Ascending aorta (tissue), 2 donors: ENCODE results near the gene TMEM132A. TPM values are rescaled to one million over a fixed set of nuclear protein-coding genes. Genes with fewer than 3 reads are reported as not detected.

Experiments
- DNase-seq, 2 donors: peaks; one replicate each; pipeline ENCODE4 v3.0.0-alpha.2; 2019; ENCODE audit warnings: low spot score in 2 of 2
- H3K27ac ChIP-seq, 2 donors: fragments of 200-600 bp; sonication (generic); one replicate each; pipeline ENCODE4 v1.5.1; 2016 to 2017; ENCODE audit warnings: mild to moderate bottlenecking in 1 of 2
- H3K27me3 ChIP-seq: fragments of 200-600 bp; sonication (generic); one replicate; pipeline ENCODE4 v1.5.1; 2017
- H3K36me3 ChIP-seq, 2 donors: fragments of 200-600 bp; sonication (generic); one replicate each; pipeline ENCODE4 v1.5.1; 2016
- H3K4me1 ChIP-seq, 2 donors: fragments of 200-600 bp; sonication (generic); one replicate each; pipeline ENCODE4 v1.5.1; 2016 to 2017; ENCODE audit warnings: mild to moderate bottlenecking in 1 of 2
- H3K4me3 ChIP-seq, 2 donors: fragments of 200-600 bp; sonication (generic); one replicate each; pipeline ENCODE4 v1.5.1; 2016 to 2017; ENCODE audit warnings: mild to moderate bottlenecking in 1 of 2
- H3K9me3 ChIP-seq, 2 donors: fragments of 200-600 bp; sonication (generic); one replicate each; pipeline ENCODE4 v1.5.1; 2016
- intact Hi-C: fragments of 100-400 bp; cut with DNase I; formaldehyde crosslinking; loops from one replicate; pipeline ENCODE4 v1.15.1; 2023
- total RNA-seq: library from RNA; depleted of rRNA; stranded (reverse); fragments of >200 nt; gene quantifications from one replicate; pipeline ENCODE4 v1.1.0, GENCODE V29; 2016
- TF ChIP-seq, protein P1 (sequence below), 3 experiments: fragments of 200-600 bp in 2 of 3; fragments of 450-650 bp in 1 of 3; sonication (generic) in 2 of 3; IDR thresholded peaks; one replicate each; pipeline ENCODE4 v1.5.1; 2016 to 2019; ENCODE audit warnings: antibody characterized with exemption in 3 of 3, mild to moderate bottlenecking in 1 of 3, moderate library complexity in 1 of 3

The TMEM132A gene
- total RNA-seq, 1 donor from 2014 or later, result 18.9 TPM

DNA sequence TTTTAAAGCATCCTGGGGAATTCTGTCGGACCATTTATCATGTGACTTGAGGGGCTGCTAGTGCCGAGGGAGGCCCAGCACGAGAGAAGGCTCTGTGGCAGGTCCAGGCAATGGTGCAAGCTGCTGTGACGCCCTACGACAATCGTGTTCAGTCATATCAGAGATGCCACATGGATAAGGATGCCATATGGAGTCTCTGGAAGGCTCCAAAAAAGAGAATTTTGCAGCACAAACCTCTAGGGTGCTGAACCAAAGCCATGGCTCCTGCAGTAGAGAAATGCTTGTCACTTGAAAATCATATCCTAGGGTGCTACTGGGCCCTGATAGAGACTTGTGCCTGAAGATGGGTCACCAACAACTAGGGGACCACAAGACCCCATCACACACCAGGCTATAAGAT lies 40.5 kb downstream of the TMEM132A start:
- DNase-seq, result no peak
- intact Hi-C loops, result no loop called here
- TF ChIP-seq, protein P1, sequence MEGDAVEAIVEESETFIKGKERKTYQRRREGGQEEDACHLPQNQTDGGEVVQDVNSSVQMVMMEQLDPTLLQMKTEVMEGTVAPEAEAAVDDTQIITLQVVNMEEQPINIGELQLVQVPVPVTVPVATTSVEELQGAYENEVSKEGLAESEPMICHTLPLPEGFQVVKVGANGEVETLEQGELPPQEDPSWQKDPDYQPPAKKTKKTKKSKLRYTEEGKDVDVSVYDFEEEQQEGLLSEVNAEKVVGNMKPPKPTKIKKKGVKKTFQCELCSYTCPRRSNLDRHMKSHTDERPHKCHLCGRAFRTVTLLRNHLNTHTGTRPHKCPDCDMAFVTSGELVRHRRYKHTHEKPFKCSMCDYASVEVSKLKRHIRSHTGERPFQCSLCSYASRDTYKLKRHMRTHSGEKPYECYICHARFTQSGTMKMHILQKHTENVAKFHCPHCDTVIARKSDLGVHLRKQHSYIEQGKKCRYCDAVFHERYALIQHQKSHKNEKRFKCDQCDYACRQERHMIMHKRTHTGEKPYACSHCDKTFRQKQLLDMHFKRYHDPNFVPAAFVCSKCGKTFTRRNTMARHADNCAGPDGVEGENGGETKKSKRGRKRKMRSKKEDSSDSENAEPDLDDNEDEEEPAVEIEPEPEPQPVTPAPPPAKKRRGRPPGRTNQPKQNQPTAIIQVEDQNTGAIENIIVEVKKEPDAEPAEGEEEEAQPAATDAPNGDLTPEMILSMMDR (IDR thresholded peaks at IDR 0.05), result no peak

DNA sequence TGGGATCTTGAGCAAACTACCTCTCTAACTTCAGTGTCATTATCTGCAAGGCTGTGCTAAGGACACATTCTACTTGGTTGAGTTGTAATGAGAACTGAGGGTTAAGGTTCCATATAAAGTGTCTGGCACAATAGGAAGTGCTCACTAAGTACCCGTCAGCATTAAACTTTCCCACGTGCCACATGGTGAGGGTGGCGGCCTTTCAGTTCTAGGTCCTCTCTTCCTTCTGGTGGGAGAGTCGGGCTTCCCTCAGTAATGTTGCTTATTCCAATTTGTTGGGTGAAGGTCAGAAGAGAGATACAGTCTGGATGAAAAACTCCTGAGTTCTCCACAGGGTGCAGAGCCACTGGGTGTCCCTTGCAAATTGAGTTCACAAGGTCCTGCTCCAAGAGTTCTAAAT lies 42.6 kb downstream of the TMEM132A start:
- H3K27me3 ChIP-seq, result no peaks in the 10 kb centered on the region
- TF ChIP-seq, protein P1 (IDR thresholded peaks at IDR 0.05), result no peak
- intact Hi-C loops, result no loop called here
- H3K27ac ChIP-seq, result no peak overlapping the region
- H3K9me3 ChIP-seq, result no peaks in the 10 kb centered on the region
- H3K36me3 ChIP-seq, result no peaks in the 10 kb centered on the region
- no peak for DNase-seq
- no peak overlapping the region for H3K4me3 ChIP-seq
- H3K4me1 ChIP-seq, result no peaks in the 10 kb centered on the region

More for the DNA sequence above, 40.5 kb downstream of the TMEM132A start:
- no peaks in the 10 kb centered on the region for H3K9me3 ChIP-seq
- no peak overlapping the region for H3K4me3 ChIP-seq
- no peaks in the 10 kb centered on the region for H3K36me3 ChIP-seq
- no peaks in the 10 kb centered on the region for H3K4me1 ChIP-seq
- no peaks in the 10 kb centered on the region for H3K27me3 ChIP-seq
- H3K27ac ChIP-seq, result no peak overlapping the region

DNA sequence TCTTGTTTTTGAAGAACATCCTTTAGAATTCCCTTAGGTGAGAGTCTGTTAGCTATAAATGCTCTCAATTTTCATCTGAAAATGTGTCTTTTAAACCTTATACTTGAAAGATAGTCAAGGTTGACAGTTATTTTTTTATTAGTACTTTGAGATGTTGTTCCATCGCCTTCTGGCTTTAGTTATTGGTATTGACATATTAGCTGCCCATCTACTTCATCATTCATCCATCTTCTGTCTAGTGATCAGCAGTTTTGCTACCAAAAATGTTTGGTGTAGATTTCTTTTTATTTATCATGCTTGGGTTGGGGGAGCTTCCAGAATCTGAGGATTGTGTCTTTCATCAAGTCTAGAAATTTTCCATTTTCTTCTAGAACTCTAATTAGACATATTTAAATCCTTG lies 44.0 kb downstream of the TMEM132A start:
- Histone ChIP-seq H3K36me3 (no peaks in the 10 kb centered on the region), H3K4me3 (no peak overlapping the region), H3K9me3 (no peaks in the 10 kb centered on the region), H3K27ac (no peak overlapping the region), H3K4me1 (no peaks in the 10 kb centered on the region), H3K27me3 (no peaks in the 10 kb centered on the region)
- TF ChIP-seq, protein P1 (IDR thresholded peaks at IDR 0.05), result no peak
- intact Hi-C loops, result no loop called here
- no peak for DNase-seq

DNA sequence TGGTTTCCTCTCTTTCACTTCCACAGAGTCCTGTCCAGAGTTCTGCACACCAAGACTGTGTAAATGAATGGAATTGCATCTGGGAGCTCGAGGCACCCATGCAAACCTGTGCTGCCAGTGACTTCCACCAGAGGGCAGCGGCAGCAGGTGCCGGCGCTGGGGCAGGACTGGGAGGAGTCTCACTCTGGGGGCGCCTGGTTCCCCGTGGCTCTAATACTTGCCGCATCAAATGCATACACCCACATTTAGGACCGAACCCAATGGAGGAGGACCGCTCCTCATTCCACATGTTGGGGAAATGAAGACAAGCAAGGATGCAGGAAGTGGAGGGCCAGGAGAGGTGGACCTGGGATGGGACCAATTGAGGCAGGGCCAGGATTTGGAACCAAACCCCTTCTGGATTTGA lies 46.1 kb downstream of the TMEM132A start:
- no peaks in the 10 kb centered on the region for H3K9me3 ChIP-seq
- TF ChIP-seq, protein P1 (IDR thresholded peaks at IDR 0.05), result peak; percentile 51 to 68 (median 64)
- no peaks in the 10 kb centered on the region for H3K4me1 ChIP-seq
- H3K27ac ChIP-seq, result no peak overlapping the region
- H3K4me3 ChIP-seq, result no peak overlapping the region
- no peaks in the 10 kb centered on the region for H3K27me3 ChIP-seq
- DNase-seq, result no peak
- intact Hi-C loops, result no loop called here
- H3K36me3 ChIP-seq, result no peaks in the 10 kb centered on the region

DNA sequence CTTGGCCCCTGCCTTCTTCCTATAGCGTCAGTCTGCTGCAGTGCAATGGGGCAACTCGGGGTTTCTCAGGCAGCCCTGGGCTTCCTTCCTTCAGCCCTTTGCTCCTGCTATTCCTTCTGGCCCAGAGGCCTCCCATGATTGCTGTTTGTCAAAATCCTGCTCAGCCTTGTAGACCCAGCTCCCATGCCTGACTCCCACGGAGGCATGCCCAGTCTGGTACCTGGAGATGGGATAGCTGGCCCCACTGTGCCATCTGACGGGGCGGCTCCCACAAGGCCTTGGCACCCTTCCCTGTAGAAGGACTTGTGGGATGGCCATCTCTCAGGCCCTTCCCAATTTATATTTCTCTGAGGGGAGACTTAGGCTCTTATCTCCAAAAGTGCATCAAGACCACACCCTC lies 46.6 kb downstream of the TMEM132A start:
- H3K4me3 ChIP-seq, result no peak overlapping the region
- TF ChIP-seq, protein P1 (IDR thresholded peaks at IDR 0.05), result no peak
- no peak overlapping the region for H3K27ac ChIP-seq
- H3K27me3 ChIP-seq, result no peaks in the 10 kb centered on the region
- intact Hi-C loops, result no loop called here
- H3K9me3 ChIP-seq, result no peaks in the 10 kb centered on the region
- H3K36me3 ChIP-seq, result no peaks in the 10 kb centered on the region
- no peaks in the 10 kb centered on the region for H3K4me1 ChIP-seq
- DNase-seq, result no peak

DNA sequence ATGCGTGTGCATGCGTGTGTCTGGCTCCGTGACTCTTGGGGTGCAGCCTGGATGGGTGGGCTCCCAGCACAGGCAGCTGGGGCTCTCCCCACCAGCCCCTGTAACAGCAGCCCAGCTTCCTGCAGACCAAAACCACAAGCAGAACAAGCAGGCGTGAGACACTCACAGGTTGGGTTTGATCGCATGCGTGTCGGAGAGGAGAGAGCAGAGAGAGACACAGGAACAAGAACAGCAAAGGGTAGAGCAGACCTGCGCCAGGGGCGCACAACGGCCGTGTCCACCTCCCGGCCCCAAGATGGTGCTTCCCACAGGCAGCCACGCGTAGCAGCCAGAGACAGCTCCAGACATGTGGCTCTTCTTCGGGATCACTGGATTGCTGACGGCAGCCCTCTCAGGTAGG lies 47.3 kb downstream of the TMEM132A start, which contains the start of gene CD6:
Gene CD6 (plus strand): TSS at position 161 of the 400 bp plus-strand sequence. CDS start 186 bp downstream, at position 347.
- H3K27me3 ChIP-seq, result no peaks in the 10 kb centered on the region
- H3K36me3 ChIP-seq, result no peaks in the 10 kb centered on the region
- TF ChIP-seq, protein P1 (IDR thresholded peaks at IDR 0.05), result no peak
- H3K27ac ChIP-seq, result no peak within 1 kb of the TSS
- intact Hi-C loops, result no loop called here
- no peak for DNase-seq
- H3K4me1 ChIP-seq, result no peaks in the 10 kb centered on the region
- H3K4me3 ChIP-seq, result no peak within 1 kb of the TSS
- H3K9me3 ChIP-seq, result no peaks in the 10 kb centered on the region
